WTC11 (cell line): ENCODE data around the gene RASA4B. TPM values are rescaled to one million over a fixed set of nuclear protein-coding genes. Genes with fewer than 3 reads are reported as not detected.
A peak's percentile ranks its signal among the peaks of the same experiment; 100 is the strongest.

Experiments used
- ATAC-seq: fragments of 200-7000 bp; cut with Tn5 transposase; 2 replicates; pipeline ENCODE4 v1.10.0; 2021; ENCODE audit warnings: mild to moderate bottlenecking, moderate library complexity
- CTCF ChIA-PET: fragments of 300-600 bp; sonication (Branson Sonifier 250); formaldehyde crosslinking; loops from one replicate; lab custom pipeline; 2021; ENCODE audit warnings: antibody characterized with exemption; lab: Charles Lee
- POLR2A ChIA-PET: fragments of 350-600 bp; sonication (Branson Sonifier 250); formaldehyde crosslinking; loops from one replicate; lab custom pipeline; 2021; ENCODE audit warnings: antibody characterized with exemption; lab: Charles Lee
- DNase-seq: peaks from one replicate; pipeline ENCODE4 v3.0.0; 2021; ENCODE audit warnings: low spot score
- H3K27ac Mint-ChIP-seq: 2 replicates; pipeline ENCODE4 v1.8.0; 2021; ENCODE audit warnings: mixed read lengths
- H3K27me3 Mint-ChIP-seq: 2 replicates; pipeline ENCODE4 v1.8.0; 2021; ENCODE audit warnings: low read depth, mild to moderate bottlenecking, moderate library complexity, mixed read lengths
- H3K36me3 Mint-ChIP-seq: 2 replicates; pipeline ENCODE4 v1.8.0; 2021; ENCODE audit warnings: mixed read lengths
- H3K4me1 Mint-ChIP-seq: 2 replicates; pipeline ENCODE4 v1.8.0; 2022; ENCODE audit warnings: mixed read lengths
- H3K4me3 Mint-ChIP-seq: 2 replicates; pipeline ENCODE4 v1.8.0; 2021; ENCODE audit warnings: mild to moderate bottlenecking, moderate library complexity, mixed read lengths
- H3K9me3 Mint-ChIP-seq: 2 replicates; pipeline ENCODE4 v1.8.0; 2021; ENCODE audit warnings: mixed read lengths
- CREB1 ChIP-seq: sonication (generic); formaldehyde crosslinking; IDR thresholded peaks from 2 replicates; pipeline ENCODE4 v1.8.0; 2023; ENCODE audit warnings: mild to moderate bottlenecking, missing genetic modification reagents
- ELF4 ChIP-seq: sonication (generic); formaldehyde crosslinking; IDR thresholded peaks from 2 replicates; pipeline ENCODE4 v1.8.1; 2022; ENCODE audit warnings: low read depth, mild to moderate bottlenecking, moderate library complexity, missing genetic modification reagents
- FOXP1 ChIP-seq: sonication (generic); formaldehyde crosslinking; IDR thresholded peaks from 2 replicates; pipeline ENCODE4 v1.8.0; 2022; ENCODE audit warnings: missing genetic modification reagents, mild to moderate bottlenecking, moderate library complexity, borderline replicate concordance
- NR1H2 ChIP-seq: sonication (generic); formaldehyde crosslinking; IDR thresholded peaks from 2 replicates; pipeline ENCODE4 v1.9.0; 2021; ENCODE audit warnings: mild to moderate bottlenecking, moderate library complexity, missing genetic modification reagents
- OVOL2 ChIP-seq: fragments of 250-450 bp; sonication (Bioruptor Pico); IDR thresholded peaks from 2 replicates; pipeline ENCODE4 v1.9.0; 2021; ENCODE audit warnings: mild to moderate bottlenecking, borderline replicate concordance
- PRRX2 ChIP-seq: fragments of 250-450 bp; sonication (Bioruptor Pico); IDR thresholded peaks from 2 replicates; pipeline ENCODE4 v1.8.0; 2021; ENCODE audit warnings: mild to moderate bottlenecking
- SOX15 ChIP-seq: fragments of 250-450 bp; sonication (Bioruptor Pico); IDR thresholded peaks from 2 replicates; pipeline ENCODE4 v1.9.0; 2021; ENCODE audit warnings: mild to moderate bottlenecking
- TCF7 ChIP-seq: sonication (generic); formaldehyde crosslinking; IDR thresholded peaks from 2 replicates; pipeline ENCODE4 v1.8.0; 2022; ENCODE audit warnings: mild to moderate bottlenecking, low read depth, missing genetic modification reagents, moderate library complexity
- TEAD1 ChIP-seq: sonication (generic); formaldehyde crosslinking; IDR thresholded peaks from 2 replicates; pipeline ENCODE4 v1.8.0; 2022; ENCODE audit warnings: mild to moderate bottlenecking, missing genetic modification reagents
- ZBTB21 ChIP-seq: sonication (generic); formaldehyde crosslinking; IDR thresholded peaks from 2 replicates; pipeline ENCODE4 v1.8.1; 2023; ENCODE audit warnings: mild to moderate bottlenecking, missing genetic modification reagents, borderline replicate concordance
- ZNF121 ChIP-seq: sonication (generic); formaldehyde crosslinking; IDR thresholded peaks from 2 replicates; pipeline ENCODE4 v1.8.0; 2023; ENCODE audit warnings: missing genetic modification reagents
- ZNF219 ChIP-seq: sonication (generic); formaldehyde crosslinking; IDR thresholded peaks from 2 replicates; pipeline ENCODE4 v1.8.0; 2023; ENCODE audit warnings: missing genetic modification reagents, mild to moderate bottlenecking, borderline replicate concordance
- ZNF317 ChIP-seq: sonication (generic); formaldehyde crosslinking; IDR thresholded peaks from 2 replicates; pipeline ENCODE4 v1.8.1; 2023; ENCODE audit warnings: low read depth, mild to moderate bottlenecking, moderate library complexity, missing genetic modification reagents, borderline replicate concordance
- ZNF423 ChIP-seq: fragments of 250-450 bp; sonication (Bioruptor Pico); IDR thresholded peaks from 2 replicates; pipeline ENCODE4 v2.1.2; 2022; ENCODE audit warnings: mild to moderate bottlenecking, moderate library complexity
- total RNA-seq: library from RNA; stranded (reverse); gene quantifications from 3 replicates; pipeline ENCODE4 v1.2.3, GENCODE V29; 2021
- TF ChIP-seq, protein P1 (sequence below): sonication (generic); formaldehyde crosslinking; IDR thresholded peaks from 2 replicates; pipeline ENCODE4 v1.8.1; 2022; ENCODE audit warnings: mild to moderate bottlenecking, moderate library complexity, missing genetic modification reagents
- TF ChIP-seq, protein P2 (sequence below): sonication (generic); formaldehyde crosslinking; conservative IDR thresholded peaks from 2 replicates; pipeline ENCODE4 v1.8.1; 2023; ENCODE audit warnings: mild to moderate bottlenecking, low read depth, missing genetic modification reagents, moderate library complexity
- TF ChIP-seq, protein P3 (sequence below): fragments of 250-450 bp; sonication (Bioruptor Pico); IDR thresholded peaks from 2 replicates; pipeline ENCODE4 v1.8.0; 2021; ENCODE audit warnings: mild to moderate bottlenecking
- TF ChIP-seq, protein P4 (sequence below): sonication (generic); formaldehyde crosslinking; IDR thresholded peaks from 2 replicates; pipeline ENCODE4 v1.8.1; 2023; ENCODE audit warnings: mild to moderate bottlenecking, missing genetic modification reagents, moderate library complexity
- TF ChIP-seq, protein P5 (sequence below): sonication (generic); formaldehyde crosslinking; IDR thresholded peaks from 2 replicates; pipeline ENCODE4 v1.8.1; 2022; ENCODE audit warnings: low read depth, missing genetic modification reagents, borderline replicate concordance
- TF ChIP-seq, protein P6 (sequence below): sonication (generic); formaldehyde crosslinking; IDR thresholded peaks from 2 replicates; pipeline ENCODE4 v1.8.1; 2023; ENCODE audit warnings: mild to moderate bottlenecking, missing genetic modification reagents, borderline replicate concordance
- TF ChIP-seq, protein P7 (sequence below): sonication (generic); formaldehyde crosslinking; IDR thresholded peaks from 2 replicates; pipeline ENCODE4 v1.8.1; 2022; ENCODE audit warnings: low read depth, mild to moderate bottlenecking, moderate library complexity, missing genetic modification reagents, borderline replicate concordance

Gene RASA4B
- total RNA-seq, 1 experiment from 2014 or later: 3.9 TPM

DNA sequence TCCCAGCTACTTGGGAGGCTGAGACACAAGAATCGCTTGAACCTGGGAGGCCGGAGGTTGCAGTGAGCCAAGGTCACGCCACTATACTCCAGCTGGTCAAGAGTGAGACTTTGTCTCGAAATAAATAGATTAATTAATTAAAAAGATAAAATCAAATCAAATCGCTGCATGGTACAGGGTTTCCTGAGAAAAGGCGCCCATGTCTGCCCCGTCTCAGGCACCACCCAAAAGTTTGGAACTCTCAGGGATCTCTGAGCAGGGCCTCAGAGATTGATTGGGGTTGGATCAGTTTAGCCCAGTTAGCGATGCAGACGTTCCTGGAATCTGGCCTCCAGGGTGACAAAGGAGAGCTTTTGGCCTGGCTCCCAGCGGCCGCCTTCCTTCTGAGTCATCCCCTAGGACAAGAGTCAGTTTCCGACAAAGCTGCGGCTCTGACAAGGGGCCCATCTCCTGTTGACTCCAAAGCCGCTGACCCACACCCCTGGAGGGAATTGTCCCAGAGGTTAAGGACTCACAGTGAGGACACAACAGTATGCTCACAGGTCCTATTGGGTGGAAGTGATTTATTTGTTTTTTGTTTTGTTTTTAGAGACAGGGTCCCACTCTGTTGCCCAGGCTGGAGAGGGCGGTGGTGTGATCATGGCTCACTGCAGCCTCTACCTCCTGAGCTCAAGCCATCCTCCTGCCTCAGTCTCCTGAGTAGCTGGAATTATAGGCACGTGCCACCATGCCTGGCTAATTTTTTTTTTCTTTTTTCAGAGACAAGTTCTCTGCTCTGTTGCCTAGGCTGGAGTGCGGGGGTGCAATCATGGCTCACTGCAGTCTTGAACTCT is 77.4 kb downstream of the RASA4B start:
- Mint-ChIP-seq H3K27me3 (no peaks in the 10 kb centered on the region), H3K9me3 (no peaks in the 10 kb centered on the region), H3K4me3 (no peak overlapping the region), H3K27ac (peak overlapping the region; percentile 60; the same call in 1 of the 2 replicates), H3K4me1 (peaks cover 14% of the 10 kb centered on the region), H3K36me3 (peaks cover 11% of the 10 kb centered on the region)
- DNase-seq (peak; percentile 38), ATAC-seq (peak; percentile 51)
- ChIA-PET CTCF (interaction anchor here (1.0 to 1.8 kb wide), 3 partner anchors 24 to 36 kb away, joined by 3 to 8 read pairs (median 4); partner anchors contain the start of genes ALKBH4 and LRWD1), POLR2A (no interaction called here)
- TF ChIP-seq ZNF121: peak; percentile 82
- TF ChIP-seq, protein P1, sequence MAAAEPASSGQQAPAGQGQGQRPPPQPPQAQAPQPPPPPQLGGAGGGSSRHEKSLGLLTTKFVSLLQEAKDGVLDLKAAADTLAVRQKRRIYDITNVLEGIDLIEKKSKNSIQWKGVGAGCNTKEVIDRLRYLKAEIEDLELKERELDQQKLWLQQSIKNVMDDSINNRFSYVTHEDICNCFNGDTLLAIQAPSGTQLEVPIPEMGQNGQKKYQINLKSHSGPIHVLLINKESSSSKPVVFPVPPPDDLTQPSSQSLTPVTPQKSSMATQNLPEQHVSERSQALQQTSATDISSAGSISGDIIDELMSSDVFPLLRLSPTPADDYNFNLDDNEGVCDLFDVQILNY (CRISPR knock-in tag): no peak

DNA sequence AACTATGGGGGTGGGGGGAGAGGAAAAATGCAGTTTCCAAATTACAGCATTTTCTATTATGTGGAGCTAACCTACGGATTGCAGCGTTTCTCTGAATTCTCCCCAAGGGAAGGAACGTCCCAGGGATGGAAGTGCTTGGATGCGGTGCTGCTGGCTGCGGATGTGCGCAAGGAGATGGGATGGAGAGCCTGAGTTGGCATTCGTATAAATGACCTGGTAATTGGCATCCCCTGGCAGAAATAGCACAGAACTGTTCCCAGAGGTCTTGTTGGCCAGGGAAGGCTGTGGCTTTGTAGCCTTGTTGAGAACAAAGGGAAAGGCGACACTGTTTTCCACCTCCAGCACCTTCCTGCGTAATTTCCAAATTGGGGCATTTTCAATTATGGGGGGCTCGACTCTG is 81.5 kb downstream of the RASA4B start:
- Mint-ChIP-seq H3K27ac (no peak overlapping the region), H3K4me1 (peaks cover 22% of the 10 kb centered on the region), H3K9me3 (no peaks in the 10 kb centered on the region), H3K36me3 (peaks cover 2% of the 10 kb centered on the region; the same call in 1 of the 2 replicates), H3K4me3 (no peak overlapping the region), H3K27me3 (no peaks in the 10 kb centered on the region)
- ChIA-PET CTCF (interaction anchor here (1.3 to 5.3 kb wide), 3 partner anchors 13 to 156 kb away, joined by 3 to 21 read pairs (median 3); no protein-coding TSS in a partner anchor), POLR2A (no interaction called here)
- TF ChIP-seq PRRX2 (CRISPR knock-in tag) (no peak), ZNF219 (CRISPR knock-in tag) (no peak), ELF4 (no peak), FOXP1 (CRISPR knock-in tag) (no peak), CREB1 (CRISPR knock-in tag) (no peak), NR1H2 (CRISPR knock-in tag) (no peak), SOX15 (CRISPR knock-in tag) (no peak), ZNF423 (no peak), TCF7 (CRISPR knock-in tag) (no peak), ZNF317 (CRISPR knock-in tag) (no peak), TEAD1 (CRISPR knock-in tag) (no peak), OVOL2 (CRISPR knock-in tag) (no peak), ZBTB21 (CRISPR knock-in tag) (no peak)
- TF ChIP-seq, protein P2, sequence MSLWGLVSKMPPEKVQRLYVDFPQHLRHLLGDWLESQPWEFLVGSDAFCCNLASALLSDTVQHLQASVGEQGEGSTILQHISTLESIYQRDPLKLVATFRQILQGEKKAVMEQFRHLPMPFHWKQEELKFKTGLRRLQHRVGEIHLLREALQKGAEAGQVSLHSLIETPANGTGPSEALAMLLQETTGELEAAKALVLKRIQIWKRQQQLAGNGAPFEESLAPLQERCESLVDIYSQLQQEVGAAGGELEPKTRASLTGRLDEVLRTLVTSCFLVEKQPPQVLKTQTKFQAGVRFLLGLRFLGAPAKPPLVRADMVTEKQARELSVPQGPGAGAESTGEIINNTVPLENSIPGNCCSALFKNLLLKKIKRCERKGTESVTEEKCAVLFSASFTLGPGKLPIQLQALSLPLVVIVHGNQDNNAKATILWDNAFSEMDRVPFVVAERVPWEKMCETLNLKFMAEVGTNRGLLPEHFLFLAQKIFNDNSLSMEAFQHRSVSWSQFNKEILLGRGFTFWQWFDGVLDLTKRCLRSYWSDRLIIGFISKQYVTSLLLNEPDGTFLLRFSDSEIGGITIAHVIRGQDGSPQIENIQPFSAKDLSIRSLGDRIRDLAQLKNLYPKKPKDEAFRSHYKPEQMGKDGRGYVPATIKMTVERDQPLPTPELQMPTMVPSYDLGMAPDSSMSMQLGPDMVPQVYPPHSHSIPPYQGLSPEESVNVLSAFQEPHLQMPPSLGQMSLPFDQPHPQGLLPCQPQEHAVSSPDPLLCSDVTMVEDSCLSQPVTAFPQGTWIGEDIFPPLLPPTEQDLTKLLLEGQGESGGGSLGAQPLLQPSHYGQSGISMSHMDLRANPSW (CRISPR knock-in tag): no peak
- TF ChIP-seq, protein P3, sequence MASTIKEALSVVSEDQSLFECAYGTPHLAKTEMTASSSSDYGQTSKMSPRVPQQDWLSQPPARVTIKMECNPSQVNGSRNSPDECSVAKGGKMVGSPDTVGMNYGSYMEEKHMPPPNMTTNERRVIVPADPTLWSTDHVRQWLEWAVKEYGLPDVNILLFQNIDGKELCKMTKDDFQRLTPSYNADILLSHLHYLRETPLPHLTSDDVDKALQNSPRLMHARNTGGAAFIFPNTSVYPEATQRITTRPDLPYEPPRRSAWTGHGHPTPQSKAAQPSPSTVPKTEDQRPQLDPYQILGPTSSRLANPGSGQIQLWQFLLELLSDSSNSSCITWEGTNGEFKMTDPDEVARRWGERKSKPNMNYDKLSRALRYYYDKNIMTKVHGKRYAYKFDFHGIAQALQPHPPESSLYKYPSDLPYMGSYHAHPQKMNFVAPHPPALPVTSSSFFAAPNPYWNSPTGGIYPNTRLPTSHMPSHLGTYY (CRISPR knock-in tag): no peak
- TF ChIP-seq, protein P4, sequence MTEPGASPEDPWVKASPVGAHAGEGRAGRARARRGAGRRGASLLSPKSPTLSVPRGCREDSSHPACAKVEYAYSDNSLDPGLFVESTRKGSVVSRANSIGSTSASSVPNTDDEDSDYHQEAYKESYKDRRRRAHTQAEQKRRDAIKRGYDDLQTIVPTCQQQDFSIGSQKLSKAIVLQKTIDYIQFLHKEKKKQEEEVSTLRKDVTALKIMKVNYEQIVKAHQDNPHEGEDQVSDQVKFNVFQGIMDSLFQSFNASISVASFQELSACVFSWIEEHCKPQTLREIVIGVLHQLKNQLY: no peak
- TF ChIP-seq, protein P5, sequence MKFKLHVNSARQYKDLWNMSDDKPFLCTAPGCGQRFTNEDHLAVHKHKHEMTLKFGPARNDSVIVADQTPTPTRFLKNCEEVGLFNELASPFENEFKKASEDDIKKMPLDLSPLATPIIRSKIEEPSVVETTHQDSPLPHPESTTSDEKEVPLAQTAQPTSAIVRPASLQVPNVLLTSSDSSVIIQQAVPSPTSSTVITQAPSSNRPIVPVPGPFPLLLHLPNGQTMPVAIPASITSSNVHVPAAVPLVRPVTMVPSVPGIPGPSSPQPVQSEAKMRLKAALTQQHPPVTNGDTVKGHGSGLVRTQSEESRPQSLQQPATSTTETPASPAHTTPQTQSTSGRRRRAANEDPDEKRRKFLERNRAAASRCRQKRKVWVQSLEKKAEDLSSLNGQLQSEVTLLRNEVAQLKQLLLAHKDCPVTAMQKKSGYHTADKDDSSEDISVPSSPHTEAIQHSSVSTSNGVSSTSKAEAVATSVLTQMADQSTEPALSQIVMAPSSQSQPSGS: no peak
- TF ChIP-seq, protein P6, sequence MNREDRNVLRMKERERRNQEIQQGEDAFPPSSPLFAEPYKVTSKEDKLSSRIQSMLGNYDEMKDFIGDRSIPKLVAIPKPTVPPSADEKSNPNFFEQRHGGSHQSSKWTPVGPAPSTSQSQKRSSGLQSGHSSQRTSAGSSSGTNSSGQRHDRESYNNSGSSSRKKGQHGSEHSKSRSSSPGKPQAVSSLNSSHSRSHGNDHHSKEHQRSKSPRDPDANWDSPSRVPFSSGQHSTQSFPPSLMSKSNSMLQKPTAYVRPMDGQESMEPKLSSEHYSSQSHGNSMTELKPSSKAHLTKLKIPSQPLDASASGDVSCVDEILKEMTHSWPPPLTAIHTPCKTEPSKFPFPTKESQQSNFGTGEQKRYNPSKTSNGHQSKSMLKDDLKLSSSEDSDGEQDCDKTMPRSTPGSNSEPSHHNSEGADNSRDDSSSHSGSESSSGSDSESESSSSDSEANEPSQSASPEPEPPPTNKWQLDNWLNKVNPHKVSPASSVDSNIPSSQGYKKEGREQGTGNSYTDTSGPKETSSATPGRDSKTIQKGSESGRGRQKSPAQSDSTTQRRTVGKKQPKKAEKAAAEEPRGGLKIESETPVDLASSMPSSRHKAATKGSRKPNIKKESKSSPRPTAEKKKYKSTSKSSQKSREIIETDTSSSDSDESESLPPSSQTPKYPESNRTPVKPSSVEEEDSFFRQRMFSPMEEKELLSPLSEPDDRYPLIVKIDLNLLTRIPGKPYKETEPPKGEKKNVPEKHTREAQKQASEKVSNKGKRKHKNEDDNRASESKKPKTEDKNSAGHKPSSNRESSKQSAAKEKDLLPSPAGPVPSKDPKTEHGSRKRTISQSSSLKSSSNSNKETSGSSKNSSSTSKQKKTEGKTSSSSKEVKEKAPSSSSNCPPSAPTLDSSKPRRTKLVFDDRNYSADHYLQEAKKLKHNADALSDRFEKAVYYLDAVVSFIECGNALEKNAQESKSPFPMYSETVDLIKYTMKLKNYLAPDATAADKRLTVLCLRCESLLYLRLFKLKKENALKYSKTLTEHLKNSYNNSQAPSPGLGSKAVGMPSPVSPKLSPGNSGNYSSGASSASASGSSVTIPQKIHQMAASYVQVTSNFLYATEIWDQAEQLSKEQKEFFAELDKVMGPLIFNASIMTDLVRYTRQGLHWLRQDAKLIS (CRISPR knock-in tag): no peak
- TF ChIP-seq, protein P7, sequence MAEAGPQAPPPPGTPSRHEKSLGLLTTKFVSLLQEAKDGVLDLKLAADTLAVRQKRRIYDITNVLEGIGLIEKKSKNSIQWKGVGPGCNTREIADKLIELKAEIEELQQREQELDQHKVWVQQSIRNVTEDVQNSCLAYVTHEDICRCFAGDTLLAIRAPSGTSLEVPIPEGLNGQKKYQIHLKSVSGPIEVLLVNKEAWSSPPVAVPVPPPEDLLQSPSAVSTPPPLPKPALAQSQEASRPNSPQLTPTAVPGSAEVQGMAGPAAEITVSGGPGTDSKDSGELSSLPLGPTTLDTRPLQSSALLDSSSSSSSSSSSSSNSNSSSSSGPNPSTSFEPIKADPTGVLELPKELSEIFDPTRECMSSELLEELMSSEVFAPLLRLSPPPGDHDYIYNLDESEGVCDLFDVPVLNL (CRISPR knock-in tag): no peak
- DNase-seq (no peak), ATAC-seq (no peak)
